ENCODE results near the gene EMB.
"Not testable (repeated sequence)": the region's sequence is repeated elsewhere in the genome, so short reads cannot be mapped to it uniquely, and the experiment has no call there.

EMB gene

GRCh38 chr5:50421184-50421950 lies 19.7 kb downstream of the EMB start:
- not testable (repeated sequence) for DNase-seq (ENCODE audit: low read depth in 2 of 2)

DNA sequence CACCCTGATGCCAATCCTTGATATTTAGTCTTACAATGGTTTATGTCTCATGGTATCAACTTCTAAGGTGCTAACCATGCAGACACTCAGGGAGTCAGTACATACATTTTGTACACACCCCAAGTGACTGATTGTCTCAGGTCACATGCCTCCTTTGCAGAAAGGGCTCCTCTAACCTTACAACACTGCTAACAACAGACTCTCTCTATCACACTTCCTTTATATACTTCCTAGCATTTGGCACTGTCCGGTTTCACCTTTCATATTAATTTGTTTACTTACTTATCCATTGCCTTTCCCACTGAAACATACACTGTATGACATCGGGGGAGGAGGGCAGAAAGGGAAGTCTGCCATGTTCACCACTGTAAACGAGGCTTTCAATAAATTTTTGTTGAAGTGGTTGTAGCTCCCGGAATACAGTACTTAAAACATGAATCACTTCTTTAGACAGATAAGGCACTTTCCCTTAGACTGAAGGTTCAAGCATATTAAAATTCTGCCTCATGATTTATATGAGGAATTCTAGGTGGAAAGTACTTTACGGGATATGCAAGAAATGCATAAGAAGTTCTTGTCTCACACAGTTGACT lies 20.6 kb downstream of the EMB start:
- no peak for DNase-seq (ENCODE audit: low read depth in 2 of 2)

DNA sequence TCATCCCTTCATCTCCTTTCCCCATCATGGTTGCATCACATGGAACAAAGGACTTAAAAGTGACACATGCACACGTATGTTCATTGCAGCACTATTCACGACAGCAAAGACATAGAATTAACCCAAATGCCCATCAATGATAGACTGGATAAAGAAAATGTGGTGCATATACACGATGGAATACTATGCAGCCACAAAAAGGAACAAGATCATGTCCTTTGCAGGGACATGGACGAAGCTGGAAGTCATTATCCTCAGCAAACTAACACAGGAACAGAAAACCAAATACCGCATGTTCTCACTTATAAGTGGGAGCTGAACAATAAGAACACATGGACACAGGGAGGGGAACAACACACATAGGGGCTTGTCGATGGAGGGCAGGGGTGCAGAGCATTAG lies 21.4 kb downstream of the EMB start:
- not testable (repeated sequence) for DNase-seq (ENCODE audit: low read depth in 2 of 2)

- DNase-seq (ENCODE audit: low read depth in 2 of 2) = not testable (repeated sequence)
Measured at GRCh38 chr5:50416637-50417036, 24.5 kb downstream of the EMB start.

- DNase-seq (ENCODE audit: low read depth in 2 of 2) = no peak
Measured at GRCh38 chr5:50415912-50416311, 25.2 kb downstream of the EMB start.

DNA sequence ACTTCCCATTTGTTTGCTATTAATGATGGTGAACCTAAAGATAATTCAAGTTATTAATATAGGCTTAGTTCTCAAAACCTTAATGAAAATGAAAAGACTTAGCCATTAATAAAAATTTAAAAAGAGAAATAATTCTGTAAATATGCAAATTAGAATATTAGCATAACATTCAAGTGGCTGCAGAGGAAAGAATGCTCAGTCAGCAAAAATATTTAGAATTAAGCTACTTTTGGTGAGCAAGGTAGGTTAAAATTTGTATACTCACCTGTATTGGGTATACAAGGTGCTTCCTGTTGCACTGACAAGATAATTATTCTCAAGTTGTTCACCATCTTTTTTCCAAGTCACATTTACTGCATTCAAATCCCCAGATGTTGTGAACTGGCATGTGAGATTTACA lies 30.2 kb downstream of the EMB start:
- not testable (repeated sequence) for DNase-seq (ENCODE audit: low read depth in 2 of 2)

GRCh38 chr5:50406877-50407276 lies 34.2 kb downstream of the EMB start:
- no peak for DNase-seq (ENCODE audit: low read depth in 2 of 2)

GRCh38 chr5:50401336-50401735 lies 39.8 kb downstream of the EMB start:
- DNase-seq (ENCODE audit: low read depth in 2 of 2) = no peak

DNA sequence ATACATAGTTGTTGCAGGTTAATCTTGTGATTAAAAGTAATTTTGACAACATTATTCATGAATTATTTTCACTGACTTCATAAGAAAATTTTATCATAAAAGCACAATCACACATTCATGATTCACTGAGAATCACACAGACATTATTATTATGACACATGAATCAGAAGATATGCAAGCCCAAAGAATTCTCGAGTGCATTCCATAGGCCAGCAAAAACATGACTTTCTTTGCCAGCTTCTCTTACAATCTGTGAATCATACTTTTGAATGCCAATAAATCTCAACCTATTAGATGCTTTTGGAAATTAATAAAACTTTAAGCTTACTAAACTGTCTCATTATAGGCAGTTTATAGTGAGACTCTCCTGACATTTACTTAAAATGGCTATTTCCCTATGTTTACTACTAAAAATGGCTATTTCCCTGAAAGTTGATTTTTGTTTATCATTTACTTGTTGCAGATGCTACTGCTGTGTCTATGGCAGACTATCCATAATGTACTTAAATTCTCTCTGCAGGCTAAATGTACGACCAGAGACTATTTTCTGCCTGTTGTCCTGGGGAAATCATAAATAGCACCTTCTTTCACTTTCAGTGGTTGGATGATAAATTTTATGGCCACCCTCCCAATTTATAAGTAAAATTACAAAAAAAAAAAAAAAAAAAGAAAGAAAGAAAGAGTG lies 47.0 kb downstream of the EMB start:
- not testable (repeated sequence) for DNase-seq (ENCODE audit: low read depth in 2 of 2)

GRCh38 chr5:50392289-50392688 lies 48.8 kb downstream of the EMB start:
- not testable (repeated sequence) for DNase-seq (ENCODE audit: low read depth in 2 of 2)

GRCh38 chr5:50384381-50384780 lies 56.7 kb downstream of the EMB start:
- not testable (repeated sequence) for DNase-seq (ENCODE audit: low read depth in 2 of 2)

DNA sequence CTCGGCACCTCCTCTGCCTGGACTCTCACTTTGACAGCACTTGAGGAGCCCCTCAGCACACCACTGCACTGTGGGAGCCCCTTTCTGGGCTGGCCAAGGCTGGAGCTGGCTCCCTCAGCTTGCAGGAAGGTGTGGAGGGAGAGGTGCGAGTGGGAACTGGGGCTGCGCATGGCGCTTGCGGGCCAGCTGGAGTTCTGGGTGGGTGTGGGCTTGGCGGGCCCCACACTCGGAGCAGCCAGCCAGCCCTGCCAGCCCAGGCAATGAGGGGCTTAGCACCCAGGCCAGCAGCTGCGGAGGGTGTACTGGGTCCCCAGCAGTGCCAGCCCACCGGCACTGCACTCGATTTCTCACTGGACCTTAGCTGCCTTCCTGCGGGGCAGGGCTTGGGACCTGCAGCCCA lies 64.4 kb downstream of the EMB start:
- DNase-seq (ENCODE audit: low read depth in 2 of 2) = not testable (repeated sequence)

DNA sequence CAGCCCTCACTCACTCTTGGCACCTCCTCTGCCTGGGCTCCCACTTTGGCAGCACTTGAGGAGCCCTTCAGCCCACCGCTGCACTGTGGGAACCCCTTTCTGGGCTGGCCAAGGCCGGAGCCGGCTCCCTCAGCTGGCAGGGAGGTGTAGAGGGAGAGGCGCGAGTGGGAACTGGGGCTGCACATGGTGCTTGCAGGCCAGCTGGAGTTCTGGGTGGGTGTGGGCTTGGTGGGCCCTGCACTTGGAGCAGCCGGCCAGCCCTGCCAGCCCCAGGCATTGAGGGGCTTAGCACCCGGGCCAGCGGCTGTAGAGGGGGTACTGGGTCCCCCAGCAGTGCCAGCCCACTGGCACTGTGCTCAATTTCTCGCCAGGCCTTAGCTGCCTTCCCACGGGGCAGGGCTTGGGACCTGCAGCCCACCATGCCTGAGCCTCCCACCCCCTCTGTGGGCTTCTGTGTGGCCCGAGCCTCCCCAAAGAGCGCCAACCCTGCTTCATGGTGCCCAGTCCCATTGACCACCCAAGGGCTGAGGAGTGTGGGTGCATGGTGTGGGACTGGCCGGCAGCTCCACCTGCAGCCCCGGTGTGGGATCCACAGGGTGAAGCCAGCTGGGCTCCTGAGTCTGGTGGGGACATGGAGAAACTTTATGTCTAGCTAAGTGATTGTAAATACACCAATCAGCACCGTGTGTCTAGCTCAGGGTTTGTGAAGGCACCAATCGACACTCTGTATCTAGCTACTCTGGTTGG lies 71.6 kb downstream of the EMB start:
- DNase-seq (ENCODE audit: low read depth in 2 of 2) = not testable (repeated sequence)

DNA sequence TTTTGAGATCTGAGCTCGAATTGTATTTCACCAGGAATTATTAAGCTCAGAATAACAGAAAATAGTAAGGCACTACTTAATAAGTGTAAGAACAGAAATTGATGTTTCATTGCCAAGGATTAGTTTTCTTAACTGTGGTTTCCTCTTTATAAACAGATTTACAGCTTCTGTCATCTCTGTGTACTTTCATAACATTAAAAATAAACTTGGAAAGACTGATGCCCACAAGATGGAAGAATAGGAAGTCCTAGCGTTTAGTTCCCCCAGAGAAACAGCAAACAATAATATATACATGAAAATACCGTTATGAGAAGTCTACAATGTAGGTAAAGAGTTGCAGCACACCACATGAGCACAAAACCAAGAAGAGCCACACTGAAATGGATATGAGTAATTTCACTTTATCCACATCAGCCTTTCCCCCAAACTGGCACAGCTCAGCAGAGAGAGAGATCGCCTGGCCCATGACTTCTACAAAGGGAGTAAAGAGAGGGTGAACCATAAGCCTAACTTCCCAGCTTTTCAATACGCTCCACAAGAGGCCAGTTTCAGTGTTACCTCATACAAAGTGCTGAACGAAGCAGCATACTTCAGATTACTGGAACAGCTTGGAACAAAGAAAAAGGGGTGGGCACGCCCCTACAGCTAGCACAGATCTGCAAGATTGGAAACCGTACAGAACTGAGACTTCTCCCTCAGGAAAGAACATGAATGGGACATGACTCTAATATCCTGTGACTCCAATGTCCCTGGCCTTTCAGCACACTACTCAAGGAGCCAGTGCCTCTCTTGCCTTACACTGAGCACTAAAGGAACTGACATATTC lies 75.4 kb downstream of the EMB start:
- no peak for DNase-seq (ENCODE audit: low read depth in 2 of 2)

- DNase-seq (ENCODE audit: low read depth in 2 of 2) = not testable (repeated sequence)
Measured at GRCh38 chr5:50364535-50365309, 76.4 kb downstream of the EMB start.

GRCh38 chr5:50359187-50359586 lies 81.9 kb downstream of the EMB start:
- no peak for DNase-seq (ENCODE audit: low read depth in 2 of 2)

- no peak for DNase-seq (ENCODE audit: low read depth in 2 of 2)
Measured at GRCh38 chr5:50352382-50352781, 88.7 kb downstream of the EMB start.
